ENCODE data around the gene SPAG16. TPM values are rescaled to one million over a fixed set of nuclear protein-coding genes. Genes with fewer than 3 reads are reported as not detected.

The SPAG16 gene
- total RNA-seq, 1 experiment from 2014 or later, result 16.0 TPM

DNA sequence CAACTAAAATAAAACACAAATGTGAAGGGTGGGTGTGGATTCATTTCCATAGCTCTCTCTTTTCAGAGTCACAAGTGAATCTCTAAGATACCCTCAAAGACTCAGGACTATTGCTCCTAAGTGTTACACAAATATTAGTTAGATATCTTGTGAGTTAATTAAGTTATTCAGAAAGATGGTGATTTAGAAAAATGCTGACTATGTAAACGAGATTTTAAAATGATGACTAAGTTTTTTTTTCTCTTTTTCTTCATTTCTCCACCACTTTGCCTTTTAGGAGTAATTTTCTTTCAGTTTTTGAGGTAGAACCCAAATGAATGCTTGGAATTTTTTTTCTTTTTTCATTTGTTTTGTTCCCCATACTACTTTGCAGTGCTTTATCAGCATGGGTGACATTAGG is 479.7 kb downstream of the SPAG16 start (continued):
- TF ChIP-seq, protein P1, sequence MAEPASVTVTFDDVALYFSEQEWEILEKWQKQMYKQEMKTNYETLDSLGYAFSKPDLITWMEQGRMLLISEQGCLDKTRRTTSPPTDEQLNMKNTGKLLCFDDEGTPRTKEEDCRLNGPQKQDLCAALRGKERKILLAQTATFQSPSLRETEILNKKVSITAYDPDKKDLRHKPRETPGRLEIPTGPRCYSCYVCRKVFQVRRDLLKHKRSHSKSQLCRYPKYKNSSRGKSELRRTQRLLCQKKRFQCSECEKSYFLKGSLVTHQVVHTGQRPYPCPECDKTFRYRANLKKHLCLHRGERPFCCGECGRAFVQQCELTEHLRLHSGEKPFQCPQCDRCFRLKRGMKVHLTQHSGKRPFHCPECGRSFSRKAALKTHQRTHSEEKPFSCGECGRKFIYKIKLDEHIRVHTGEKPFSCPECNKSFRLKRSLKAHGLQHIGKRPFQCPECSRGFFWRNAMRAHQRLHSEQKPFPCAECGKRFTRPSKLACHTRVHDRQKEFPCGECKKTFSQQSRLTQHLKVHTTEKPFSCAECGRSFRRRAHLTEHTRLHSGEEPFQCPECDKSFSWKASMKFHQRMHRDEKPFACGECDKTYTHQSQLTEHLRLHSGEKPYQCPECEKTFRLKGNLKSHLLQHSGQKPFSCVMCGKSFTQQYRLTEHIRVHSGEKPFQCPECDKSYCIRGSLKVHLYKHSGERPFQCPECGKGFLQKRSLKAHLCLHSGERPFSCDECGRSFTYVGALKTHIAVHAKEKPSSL (CRISPR knock-in tag; conservative IDR thresholded peaks at IDR 0.05), result no peak
- TF ChIP-seq, protein P2, sequence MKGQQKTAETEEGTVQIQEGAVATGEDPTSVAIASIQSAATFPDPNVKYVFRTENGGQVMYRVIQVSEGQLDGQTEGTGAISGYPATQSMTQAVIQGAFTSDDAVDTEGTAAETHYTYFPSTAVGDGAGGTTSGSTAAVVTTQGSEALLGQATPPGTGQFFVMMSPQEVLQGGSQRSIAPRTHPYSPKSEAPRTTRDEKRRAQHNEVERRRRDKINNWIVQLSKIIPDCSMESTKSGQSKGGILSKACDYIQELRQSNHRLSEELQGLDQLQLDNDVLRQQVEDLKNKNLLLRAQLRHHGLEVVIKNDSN (CRISPR knock-in tag; IDR thresholded peaks at IDR 0.05), result no peak
- TF ChIP-seq, protein P3, sequence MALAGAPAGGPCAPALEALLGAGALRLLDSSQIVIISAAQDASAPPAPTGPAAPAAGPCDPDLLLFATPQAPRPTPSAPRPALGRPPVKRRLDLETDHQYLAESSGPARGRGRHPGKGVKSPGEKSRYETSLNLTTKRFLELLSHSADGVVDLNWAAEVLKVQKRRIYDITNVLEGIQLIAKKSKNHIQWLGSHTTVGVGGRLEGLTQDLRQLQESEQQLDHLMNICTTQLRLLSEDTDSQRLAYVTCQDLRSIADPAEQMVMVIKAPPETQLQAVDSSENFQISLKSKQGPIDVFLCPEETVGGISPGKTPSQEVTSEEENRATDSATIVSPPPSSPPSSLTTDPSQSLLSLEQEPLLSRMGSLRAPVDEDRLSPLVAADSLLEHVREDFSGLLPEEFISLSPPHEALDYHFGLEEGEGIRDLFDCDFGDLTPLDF (CRISPR knock-in tag; IDR thresholded peaks at IDR 0.05), result no peak
- no peak for TF ChIP-seq SMAD4 (CRISPR knock-in tag; IDR thresholded peaks at IDR 0.05)
- TF ChIP-seq, protein P4, sequence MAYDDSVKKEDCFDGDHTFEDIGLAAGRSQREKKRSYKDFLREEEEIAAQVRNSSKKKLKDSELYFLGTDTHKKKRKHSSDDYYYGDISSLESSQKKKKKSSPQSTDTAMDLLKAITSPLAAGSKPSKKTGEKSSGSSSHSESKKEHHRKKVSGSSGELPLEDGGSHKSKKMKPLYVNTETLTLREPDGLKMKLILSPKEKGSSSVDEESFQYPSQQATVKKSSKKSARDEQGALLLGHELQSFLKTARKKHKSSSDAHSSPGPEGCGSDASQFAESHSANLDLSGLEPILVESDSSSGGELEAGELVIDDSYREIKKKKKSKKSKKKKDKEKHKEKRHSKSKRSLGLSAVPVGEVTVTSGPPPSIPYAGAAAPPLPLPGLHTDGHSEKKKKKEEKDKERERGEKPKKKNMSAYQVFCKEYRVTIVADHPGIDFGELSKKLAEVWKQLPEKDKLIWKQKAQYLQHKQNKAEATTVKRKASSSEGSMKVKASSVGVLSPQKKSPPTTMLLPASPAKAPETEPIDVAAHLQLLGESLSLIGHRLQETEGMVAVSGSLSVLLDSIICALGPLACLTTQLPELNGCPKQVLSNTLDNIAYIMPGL (CRISPR knock-in tag; IDR thresholded peaks at IDR 0.05), result no peak
- TF ChIP-seq, protein P5, sequence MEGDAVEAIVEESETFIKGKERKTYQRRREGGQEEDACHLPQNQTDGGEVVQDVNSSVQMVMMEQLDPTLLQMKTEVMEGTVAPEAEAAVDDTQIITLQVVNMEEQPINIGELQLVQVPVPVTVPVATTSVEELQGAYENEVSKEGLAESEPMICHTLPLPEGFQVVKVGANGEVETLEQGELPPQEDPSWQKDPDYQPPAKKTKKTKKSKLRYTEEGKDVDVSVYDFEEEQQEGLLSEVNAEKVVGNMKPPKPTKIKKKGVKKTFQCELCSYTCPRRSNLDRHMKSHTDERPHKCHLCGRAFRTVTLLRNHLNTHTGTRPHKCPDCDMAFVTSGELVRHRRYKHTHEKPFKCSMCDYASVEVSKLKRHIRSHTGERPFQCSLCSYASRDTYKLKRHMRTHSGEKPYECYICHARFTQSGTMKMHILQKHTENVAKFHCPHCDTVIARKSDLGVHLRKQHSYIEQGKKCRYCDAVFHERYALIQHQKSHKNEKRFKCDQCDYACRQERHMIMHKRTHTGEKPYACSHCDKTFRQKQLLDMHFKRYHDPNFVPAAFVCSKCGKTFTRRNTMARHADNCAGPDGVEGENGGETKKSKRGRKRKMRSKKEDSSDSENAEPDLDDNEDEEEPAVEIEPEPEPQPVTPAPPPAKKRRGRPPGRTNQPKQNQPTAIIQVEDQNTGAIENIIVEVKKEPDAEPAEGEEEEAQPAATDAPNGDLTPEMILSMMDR (IDR thresholded peaks at IDR 0.05), result no peak
- TF ChIP-seq FOXP1 (CRISPR knock-in tag; IDR thresholded peaks at IDR 0.05; ENCODE audit: borderline replicate concordance), result no peak
- TF ChIP-seq GTF2I (CRISPR knock-in tag; conservative IDR thresholded peaks at IDR 0.05), result no peak

DNA sequence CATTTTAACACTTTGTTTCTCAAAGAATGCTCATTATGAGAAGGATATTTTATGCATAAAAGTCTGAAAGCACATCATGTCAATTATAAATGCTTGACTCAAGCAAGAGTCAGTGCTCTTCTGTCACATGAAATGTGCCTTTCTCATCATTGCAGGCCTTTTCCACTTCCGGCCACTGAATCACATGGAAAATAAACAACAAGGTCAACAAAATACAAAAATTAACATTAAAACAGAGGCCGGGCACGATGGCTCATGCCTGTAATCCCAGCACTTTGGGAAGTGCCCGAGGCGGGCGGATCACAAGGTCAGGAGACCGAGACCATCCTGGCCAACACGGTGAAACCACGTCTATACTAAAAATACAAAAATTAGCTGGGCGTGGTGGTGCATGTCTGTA is 480.6 kb downstream of the SPAG16 start:
- ChIA-PET CTCF (no interaction called here), POLR2A (no interaction called here)
- Mint-ChIP-seq H3K4me3 (no peak overlapping the region), H3K9me3 (no peaks in the 10 kb centered on the region; the same call in 1 of the 2 replicates), H3K27ac (no peak overlapping the region), H3K4me1 (peaks cover 21% of the 10 kb centered on the region), H3K36me3 (no peaks in the 10 kb centered on the region), H3K27me3 (ENCODE audit: low read depth) (no peaks in the 10 kb centered on the region)
- no peak for ATAC-seq
- no peak for DNase-seq (ENCODE audit: low spot score)
- TF ChIP-seq, protein P6, sequence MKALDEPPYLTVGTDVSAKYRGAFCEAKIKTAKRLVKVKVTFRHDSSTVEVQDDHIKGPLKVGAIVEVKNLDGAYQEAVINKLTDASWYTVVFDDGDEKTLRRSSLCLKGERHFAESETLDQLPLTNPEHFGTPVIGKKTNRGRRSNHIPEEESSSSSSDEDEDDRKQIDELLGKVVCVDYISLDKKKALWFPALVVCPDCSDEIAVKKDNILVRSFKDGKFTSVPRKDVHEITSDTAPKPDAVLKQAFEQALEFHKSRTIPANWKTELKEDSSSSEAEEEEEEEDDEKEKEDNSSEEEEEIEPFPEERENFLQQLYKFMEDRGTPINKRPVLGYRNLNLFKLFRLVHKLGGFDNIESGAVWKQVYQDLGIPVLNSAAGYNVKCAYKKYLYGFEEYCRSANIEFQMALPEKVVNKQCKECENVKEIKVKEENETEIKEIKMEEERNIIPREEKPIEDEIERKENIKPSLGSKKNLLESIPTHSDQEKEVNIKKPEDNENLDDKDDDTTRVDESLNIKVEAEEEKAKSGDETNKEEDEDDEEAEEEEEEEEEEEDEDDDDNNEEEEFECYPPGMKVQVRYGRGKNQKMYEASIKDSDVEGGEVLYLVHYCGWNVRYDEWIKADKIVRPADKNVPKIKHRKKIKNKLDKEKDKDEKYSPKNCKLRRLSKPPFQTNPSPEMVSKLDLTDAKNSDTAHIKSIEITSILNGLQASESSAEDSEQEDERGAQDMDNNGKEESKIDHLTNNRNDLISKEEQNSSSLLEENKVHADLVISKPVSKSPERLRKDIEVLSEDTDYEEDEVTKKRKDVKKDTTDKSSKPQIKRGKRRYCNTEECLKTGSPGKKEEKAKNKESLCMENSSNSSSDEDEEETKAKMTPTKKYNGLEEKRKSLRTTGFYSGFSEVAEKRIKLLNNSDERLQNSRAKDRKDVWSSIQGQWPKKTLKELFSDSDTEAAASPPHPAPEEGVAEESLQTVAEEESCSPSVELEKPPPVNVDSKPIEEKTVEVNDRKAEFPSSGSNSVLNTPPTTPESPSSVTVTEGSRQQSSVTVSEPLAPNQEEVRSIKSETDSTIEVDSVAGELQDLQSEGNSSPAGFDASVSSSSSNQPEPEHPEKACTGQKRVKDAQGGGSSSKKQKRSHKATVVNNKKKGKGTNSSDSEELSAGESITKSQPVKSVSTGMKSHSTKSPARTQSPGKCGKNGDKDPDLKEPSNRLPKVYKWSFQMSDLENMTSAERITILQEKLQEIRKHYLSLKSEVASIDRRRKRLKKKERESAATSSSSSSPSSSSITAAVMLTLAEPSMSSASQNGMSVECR (CRISPR knock-in tag; IDR thresholded peaks at IDR 0.05; ENCODE audit: borderline replicate concordance), result no peak
- TF ChIP-seq NR1H2 (CRISPR knock-in tag; IDR thresholded peaks at IDR 0.05), result no peak
- no peak for TF ChIP-seq SMAD3 (CRISPR knock-in tag; IDR thresholded peaks at IDR 0.05; ENCODE audit: borderline replicate concordance)
- TF ChIP-seq, protein P7, sequence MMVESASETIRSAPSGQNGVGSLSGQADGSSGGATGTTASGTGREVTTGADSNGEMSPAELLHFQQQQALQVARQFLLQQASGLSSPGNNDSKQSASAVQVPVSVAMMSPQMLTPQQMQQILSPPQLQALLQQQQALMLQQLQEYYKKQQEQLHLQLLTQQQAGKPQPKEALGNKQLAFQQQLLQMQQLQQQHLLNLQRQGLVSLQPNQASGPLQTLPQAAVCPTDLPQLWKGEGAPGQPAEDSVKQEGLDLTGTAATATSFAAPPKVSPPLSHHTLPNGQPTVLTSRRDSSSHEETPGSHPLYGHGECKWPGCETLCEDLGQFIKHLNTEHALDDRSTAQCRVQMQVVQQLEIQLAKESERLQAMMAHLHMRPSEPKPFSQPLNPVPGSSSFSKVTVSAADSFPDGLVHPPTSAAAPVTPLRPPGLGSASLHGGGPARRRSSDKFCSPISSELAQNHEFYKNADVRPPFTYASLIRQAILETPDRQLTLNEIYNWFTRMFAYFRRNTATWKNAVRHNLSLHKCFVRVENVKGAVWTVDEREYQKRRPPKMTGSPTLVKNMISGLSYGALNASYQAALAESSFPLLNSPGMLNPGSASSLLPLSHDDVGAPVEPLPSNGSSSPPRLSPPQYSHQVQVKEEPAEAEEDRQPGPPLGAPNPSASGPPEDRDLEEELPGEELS (CRISPR knock-in tag; IDR thresholded peaks at IDR 0.05), result no peak
- TF ChIP-seq TEAD1 (CRISPR knock-in tag; IDR thresholded peaks at IDR 0.05), result no peak
- TF ChIP-seq CREM (CRISPR knock-in tag; IDR thresholded peaks at IDR 0.05), result no peak
- TF ChIP-seq, protein P8, sequence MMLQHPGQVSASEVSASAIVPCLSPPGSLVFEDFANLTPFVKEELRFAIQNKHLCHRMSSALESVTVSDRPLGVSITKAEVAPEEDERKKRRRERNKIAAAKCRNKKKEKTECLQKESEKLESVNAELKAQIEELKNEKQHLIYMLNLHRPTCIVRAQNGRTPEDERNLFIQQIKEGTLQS (CRISPR knock-in tag; conservative IDR thresholded peaks at IDR 0.05), result no peak
- TF ChIP-seq, protein P9, sequence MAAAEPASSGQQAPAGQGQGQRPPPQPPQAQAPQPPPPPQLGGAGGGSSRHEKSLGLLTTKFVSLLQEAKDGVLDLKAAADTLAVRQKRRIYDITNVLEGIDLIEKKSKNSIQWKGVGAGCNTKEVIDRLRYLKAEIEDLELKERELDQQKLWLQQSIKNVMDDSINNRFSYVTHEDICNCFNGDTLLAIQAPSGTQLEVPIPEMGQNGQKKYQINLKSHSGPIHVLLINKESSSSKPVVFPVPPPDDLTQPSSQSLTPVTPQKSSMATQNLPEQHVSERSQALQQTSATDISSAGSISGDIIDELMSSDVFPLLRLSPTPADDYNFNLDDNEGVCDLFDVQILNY (CRISPR knock-in tag; IDR thresholded peaks at IDR 0.05), result no peak
- TF ChIP-seq ZNF423 (CRISPR knock-in tag; IDR thresholded peaks at IDR 0.05), result no peak
- no peak for TF ChIP-seq ZNF121 (CRISPR knock-in tag; IDR thresholded peaks at IDR 0.05)
- TF ChIP-seq ZNF219 (CRISPR knock-in tag; IDR thresholded peaks at IDR 0.05; ENCODE audit: borderline replicate concordance), result no peak
